Sigmoid colon (tissue), 7 donors: ENCODE results near the gene CACNG3. TPM values are rescaled to one million over a fixed set of nuclear protein-coding genes. Genes with fewer than 3 reads are reported as not detected.

Experiments used
- DNase-seq: peaks from one replicate; pipeline ENCODE4 v3.0.0-alpha.2; 2019
- H3K27ac ChIP-seq, 4 donors: fragments of 200-600 bp; sonication (generic); one replicate each; pipeline ENCODE4 v1.5.1; 2016 to 2019; ENCODE audit warnings: mild to moderate bottlenecking in 1 of 4
- H3K27me3 ChIP-seq, 3 donors: fragments of 200-600 bp; sonication (generic); one replicate each; pipeline ENCODE4 v1.5.1; 2019; ENCODE audit warnings: mild to moderate bottlenecking in 1 of 3
- H3K36me3 ChIP-seq, 4 donors: fragments of 200-600 bp; sonication (generic); one replicate each; pipeline ENCODE4 v1.5.1; 2016 to 2019
- H3K4me1 ChIP-seq, 4 donors: fragments of 200-600 bp; sonication (generic); one replicate each; pipeline ENCODE4 v1.5.1; 2017 to 2019
- H3K4me3 ChIP-seq, 4 donors: fragments of 200-600 bp; sonication (generic); one replicate each; pipeline ENCODE4 v1.5.1; 2017 to 2019; ENCODE audit warnings: mild to moderate bottlenecking in 2 of 4, moderate library complexity in 1 of 4
- H3K9me3 ChIP-seq, 4 donors: fragments of 200-600 bp in 3 of 4; sonication (generic) in 3 of 4; one replicate each; pipeline versions ENCODE4 v1.5.1 to v1.6.1; 2013 to 2019
- CTCF ChIP-seq, 4 experiments: fragments of 450-650 bp in 3 of 4; fragments of 200-600 bp in 1 of 4; IDR thresholded peaks; one replicate each; pipeline ENCODE4 v1.5.1; 2016 to 2019; ENCODE audit warnings: antibody characterized with exemption in 4 of 4, mild to moderate bottlenecking in 3 of 4, moderate library complexity in 2 of 4
- EP300 ChIP-seq, 4 donors: sonication (generic); formaldehyde crosslinking; IDR thresholded peaks; one replicate each; pipeline ENCODE4 v1.6.1; 2017; ENCODE audit warnings: antibody characterized with exemption in 4 of 4
- POLR2A ChIP-seq, 2 donors: fragments of 450-650 bp; IDR thresholded peaks; one replicate each; pipeline ENCODE4 v1.6.1; 2016; ENCODE audit warnings: antibody characterized with exemption in 2 of 2, mild to moderate bottlenecking in 2 of 2, moderate library complexity in 2 of 2
- POLR2AphosphoS5 ChIP-seq, 4 donors: sonication (generic); formaldehyde crosslinking; IDR thresholded peaks; one replicate each; pipeline ENCODE4 v1.6.1; 2017; ENCODE audit warnings: antibody characterized with exemption in 4 of 4
- WGBS, 2 donors: extraction: QIAGEN DNeasy Blood & Tissue Kit; methylation state at CpG; one replicate each; pipeline ENCODE4 v1.1.7; 2013; 5-methylcytosine and 5-hydroxymethylcytosine counted together
- intact Hi-C: fragments of 100-400 bp; cut with DNase I; formaldehyde crosslinking; loops from one replicate; pipeline ENCODE4 v1.15.1; 2023
- polyA plus RNA-seq, 3 donors: library from polyadenylated mRNA; stranded (reverse); fragments of 200-250 nt; gene quantifications; one replicate each; pipeline ENCODE4 v1.2.3, GENCODE V29; 2013
- total RNA-seq, 4 donors: library from RNA; depleted of rRNA; stranded (reverse); fragments of >200 nt; gene quantifications; one replicate each; pipeline ENCODE4 v1.1.0, GENCODE V29; 2016
- donor health status: healthy with polysubstance abuse.
- donor health status: Bipolar disorder and iron deficiency.
- donor health status: healthy.

The CACNG3 gene
- total and polyA plus RNA-seq, 7 donors: not detected

DNA sequence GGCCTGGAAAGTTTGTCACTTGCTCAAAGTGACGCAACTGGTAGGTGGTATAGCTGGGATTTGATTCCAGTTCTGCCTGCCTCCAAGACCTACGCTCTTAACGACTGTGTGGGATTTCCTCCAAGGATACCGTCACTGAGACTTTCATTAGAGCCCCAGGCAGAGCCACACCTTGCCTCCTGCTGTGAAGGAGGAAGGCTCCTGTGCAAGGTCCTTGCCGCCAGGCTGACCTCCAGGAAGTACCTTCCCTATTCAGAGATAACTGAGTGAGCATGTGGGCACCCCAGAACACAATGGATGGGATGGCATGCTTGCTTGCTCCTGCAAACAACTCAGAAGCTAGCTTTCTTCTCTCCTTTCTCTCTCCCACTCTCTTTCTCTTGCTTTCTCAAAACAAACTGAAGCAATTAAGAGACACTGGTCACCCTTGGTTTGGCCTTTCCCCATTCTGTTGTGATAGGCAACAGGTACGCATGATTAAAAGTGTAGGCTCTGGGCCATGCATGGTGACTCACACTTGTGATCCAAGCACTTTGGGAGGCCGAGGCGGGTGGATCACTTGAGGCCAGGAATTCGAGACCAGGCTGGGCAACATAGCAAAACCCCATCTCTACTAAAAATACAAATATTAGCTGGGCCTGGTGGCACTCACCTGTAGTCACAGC lies 30.7 kb downstream of the CACNG3 start:
- no peaks in the 10 kb centered on the region for H3K4me1 ChIP-seq
- no peaks in the 10 kb centered on the region for H3K36me3 ChIP-seq
- DNase-seq: no peak
- TF ChIP-seq POLR2A (IDR thresholded peaks at IDR 0.05): no peak
- no peak for TF ChIP-seq CTCF (IDR thresholded peaks at IDR 0.05)
- TF ChIP-seq POLR2AphosphoS5 (IDR thresholded peaks at IDR 0.05): no peak
- TF ChIP-seq EP300 (IDR thresholded peaks at IDR 0.05): no peak
- WGBS, 2 donors: 65 to 76% methylated on average over 9 of the region's 9 CpGs
- peaks cover 0 to 3% (median 0%) of the 10 kb centered on the region in 4 donors for H3K9me3 ChIP-seq
- H3K4me3 ChIP-seq: no peak overlapping the region
- H3K27me3 ChIP-seq: no peaks in the 10 kb centered on the region
- H3K27ac ChIP-seq: no peak overlapping the region
- intact Hi-C loops: no loop called here

- Histone ChIP-seq H3K27me3 (no peaks in the 10 kb centered on the region), H3K4me3 (no peak overlapping the region), H3K4me1 (no peaks in the 10 kb centered on the region), H3K36me3 (no peaks in the 10 kb centered on the region), H3K27ac (no peak overlapping the region), H3K9me3 (peaks cover 0 to 3% (median 0%) of the 10 kb centered on the region in 4 donors)
- no peak for TF ChIP-seq CTCF (IDR thresholded peaks at IDR 0.05)
- TF ChIP-seq EP300 (IDR thresholded peaks at IDR 0.05): no peak
- 51 to 67% methylated on average over 2 of the region's 2 CpGs for WGBS, 2 donors
- DNase-seq: no peak
- intact Hi-C loops: no loop called here
Measured at GRCh38 chr16:24288516-24288915, 32.4 kb downstream of the CACNG3 start.

- DNase-seq: no peak
- 60 to 73% methylated on average over 3 of the region's 3 CpGs for WGBS, 2 donors
- TF ChIP-seq POLR2AphosphoS5 (IDR thresholded peaks at IDR 0.05): no peak
- no peak for TF ChIP-seq CTCF (IDR thresholded peaks at IDR 0.05)
- TF ChIP-seq POLR2A (IDR thresholded peaks at IDR 0.05): no peak
- no peak for TF ChIP-seq EP300 (IDR thresholded peaks at IDR 0.05)
- Histone ChIP-seq H3K27me3 (no peaks in the 10 kb centered on the region), H3K4me1 (no peaks in the 10 kb centered on the region), H3K36me3 (no peaks in the 10 kb centered on the region), H3K4me3 (no peak overlapping the region), H3K27ac (no peak overlapping the region), H3K9me3 (peaks cover 0 to 3% (median 0%) of the 10 kb centered on the region in 4 donors)
- intact Hi-C loops: no loop called here
Measured at GRCh38 chr16:24289166-24289700, 33.1 kb downstream of the CACNG3 start.

DNA sequence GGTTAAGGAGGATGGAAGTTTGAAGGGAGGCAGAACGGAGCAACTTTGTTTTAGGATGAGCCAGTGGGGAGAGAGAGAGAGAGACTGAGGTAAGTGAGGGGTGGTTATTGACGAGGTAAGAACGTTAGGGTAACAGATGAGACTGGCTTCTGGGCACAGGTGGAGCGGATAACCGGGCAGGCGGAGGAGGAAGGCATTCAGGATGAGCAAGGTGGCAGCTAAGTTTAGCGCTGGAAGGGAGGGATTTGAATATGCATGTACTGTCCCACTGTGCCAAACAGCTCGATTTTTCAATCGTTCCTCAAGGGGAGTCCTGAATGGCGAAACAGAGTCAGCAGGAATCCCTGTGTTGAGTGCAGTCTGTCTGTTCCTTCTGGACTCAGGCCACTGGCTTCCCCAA lies 35.8 kb downstream of the CACNG3 start:
- intact Hi-C loops: no loop called here
- no peak for DNase-seq
- no peak overlapping the region for H3K4me3 ChIP-seq
- H3K36me3 ChIP-seq: no peaks in the 10 kb centered on the region
- TF ChIP-seq POLR2A (IDR thresholded peaks at IDR 0.05): no peak
- 58 to 60% methylated on average over 10 of the region's 10 CpGs for WGBS, 2 donors
- H3K4me1 ChIP-seq: no peaks in the 10 kb centered on the region
- H3K27me3 ChIP-seq: no peaks in the 10 kb centered on the region
- H3K27ac ChIP-seq: no peak overlapping the region
- H3K9me3 ChIP-seq: peaks cover 0 to 3% (median 0%) of the 10 kb centered on the region in 4 donors

GRCh38 chr16:24294131-24294530 lies 38.0 kb downstream of the CACNG3 start:
- WGBS, 2 donors: 80 to 82% methylated on average over 7 of the region's 7 CpGs
- Histone ChIP-seq H3K4me1 (no peaks in the 10 kb centered on the region), H3K27ac (no peak overlapping the region), H3K4me3 (no peak overlapping the region), H3K36me3 (no peaks in the 10 kb centered on the region), H3K9me3 (peaks cover 0 to 3% (median 0%) of the 10 kb centered on the region in 4 donors), H3K27me3 (no peaks in the 10 kb centered on the region)
- intact Hi-C loops: no loop called here
- no peak for DNase-seq
- TF ChIP-seq EP300 (IDR thresholded peaks at IDR 0.05): no peak
- no peak for TF ChIP-seq CTCF (IDR thresholded peaks at IDR 0.05)
- no peak for TF ChIP-seq POLR2A (IDR thresholded peaks at IDR 0.05)
- no peak for TF ChIP-seq POLR2AphosphoS5 (IDR thresholded peaks at IDR 0.05)
